HG03439 (cell line): ENCODE data around the gene TNFRSF21.

Source experiments
- ATAC-seq: cut with Tn5 transposase; IDR thresholded peaks from one replicate; pipeline ENCODE4 v1.9.1; 2021; ENCODE audit warnings: mild to moderate bottlenecking, moderate library complexity; ENCODE audit not compliant: unreplicated experiment

Gene TNFRSF21

GRCh38 chr6:47181681-47182080 is 128.0 kb downstream of the TNFRSF21 start:
- no peak for ATAC-seq
